CD4-positive, alpha-beta T cell treated with Interleukin-6 at 100 ng/mL for 8 hours (primary cell): ENCODE measurements around the gene SUGCT.
"Not testable (repeated sequence)": the region's sequence is repeated elsewhere in the genome, so short reads cannot be mapped to it uniquely, and the experiment has no call there.

Experiments used
- DNase-seq: peaks from one replicate; pipeline ENCODE4 v3.0.0-alpha.2; 2020; ENCODE audit warnings: mixed read lengths, low spot score

Gene SUGCT

GRCh38 chr7:40627361-40627760, 492.6 kb downstream of the SUGCT start:
- not testable (repeated sequence) for DNase-seq

GRCh38 chr7:40629891-40630290, 495.1 kb downstream of the SUGCT start:
- DNase-seq = no peak

DNA sequence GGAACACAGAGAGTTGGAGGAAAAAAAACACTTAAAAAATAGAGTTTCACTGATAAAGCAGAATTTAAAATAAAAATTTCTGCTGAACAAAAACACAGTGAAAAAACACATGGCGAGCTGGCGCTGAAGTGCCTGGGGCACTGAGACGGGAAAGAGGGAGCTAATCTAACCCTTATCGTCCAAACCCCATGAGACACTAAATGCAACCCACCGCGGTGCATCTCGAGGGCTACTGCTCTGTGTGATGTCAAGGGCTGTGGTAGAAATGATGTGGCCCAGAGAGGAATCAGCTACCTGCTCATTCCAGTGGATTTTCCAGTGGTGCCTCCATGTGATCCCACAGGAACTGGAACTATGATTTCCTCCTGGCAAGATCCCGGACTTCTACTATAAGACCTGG, 499.3 kb downstream of the SUGCT start:
- no peak for DNase-seq

DNA sequence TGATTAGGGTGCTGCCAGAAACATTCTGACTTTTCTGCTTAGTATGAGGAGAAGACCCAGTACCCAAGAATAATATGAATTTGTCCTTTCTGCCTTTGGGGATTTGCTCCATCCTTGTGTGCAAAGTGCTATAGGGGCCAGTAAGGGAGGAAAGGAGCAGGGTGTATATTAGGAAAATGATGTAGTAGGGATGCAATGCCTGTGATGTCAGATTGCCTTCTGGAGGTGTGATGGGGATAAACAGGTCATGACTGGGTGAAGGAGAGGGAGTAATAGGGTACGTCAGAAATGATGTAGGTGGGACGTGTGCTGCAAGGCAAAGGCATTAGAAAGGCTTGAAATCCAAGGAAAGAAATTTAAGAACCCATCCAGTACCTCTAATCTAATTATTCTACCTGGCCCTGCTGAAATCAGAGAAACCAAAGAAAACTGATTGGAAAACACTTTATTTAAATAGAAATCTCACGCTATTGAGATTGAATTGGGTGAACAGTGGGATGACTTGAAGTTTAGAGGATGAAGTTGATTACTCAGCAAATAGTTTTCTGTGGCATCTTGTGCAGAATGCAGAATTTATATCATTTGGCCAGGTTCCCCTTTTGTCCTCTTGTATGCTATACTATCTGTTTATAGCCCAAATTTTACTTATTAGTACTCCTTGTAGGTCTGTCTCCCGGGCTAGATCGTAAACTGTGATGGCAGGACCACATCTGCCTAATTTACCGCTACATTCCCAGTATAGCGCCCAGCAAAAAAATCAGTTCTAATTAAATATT, 503.9 kb downstream of the SUGCT start:
- DNase-seq = no peak

DNA sequence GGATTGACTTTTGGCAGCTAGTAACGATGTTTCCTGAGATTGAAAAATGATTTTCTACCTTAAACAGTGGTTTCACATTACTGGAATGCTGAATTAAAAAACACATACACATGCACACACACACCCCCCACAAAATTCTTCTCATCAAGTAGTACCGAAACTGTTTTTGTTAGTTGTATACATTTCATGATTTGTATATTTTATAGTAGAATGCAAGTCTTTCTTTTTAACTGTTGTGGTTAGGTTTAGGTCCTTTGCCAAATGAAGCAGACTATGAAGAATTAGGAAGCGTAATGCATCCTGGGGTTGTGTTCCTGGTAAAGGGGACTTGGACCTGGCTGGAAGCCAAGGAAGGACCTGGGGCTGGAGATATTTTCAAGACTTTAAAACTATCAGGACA, 505.8 kb downstream of the SUGCT start:
- no peak for DNase-seq

- DNase-seq = no peak
These were observed 506.9 kb downstream of the SUGCT start for GRCh38 chr7:40641701-40642100.

DNA sequence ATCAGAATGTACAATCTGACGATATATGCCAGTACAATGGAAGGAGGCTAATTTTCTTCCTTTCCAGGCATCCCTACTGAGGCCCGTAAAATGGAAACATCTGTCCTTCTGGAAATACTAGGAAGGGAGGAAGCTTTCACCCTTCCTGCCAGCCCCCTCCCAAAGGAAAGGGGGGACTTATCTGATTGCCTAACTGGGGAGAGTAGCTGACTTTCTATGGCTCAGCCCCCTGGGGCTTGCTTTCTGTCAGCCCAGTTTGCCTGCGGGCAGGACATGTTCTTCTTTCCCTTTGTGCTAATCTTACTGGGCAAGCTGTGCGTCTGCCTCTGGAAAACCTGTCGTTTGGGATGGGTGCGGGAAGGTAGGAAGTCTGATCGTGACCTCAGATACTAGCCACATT, 508.9 kb downstream of the SUGCT start:
- DNase-seq = no peak

DNA sequence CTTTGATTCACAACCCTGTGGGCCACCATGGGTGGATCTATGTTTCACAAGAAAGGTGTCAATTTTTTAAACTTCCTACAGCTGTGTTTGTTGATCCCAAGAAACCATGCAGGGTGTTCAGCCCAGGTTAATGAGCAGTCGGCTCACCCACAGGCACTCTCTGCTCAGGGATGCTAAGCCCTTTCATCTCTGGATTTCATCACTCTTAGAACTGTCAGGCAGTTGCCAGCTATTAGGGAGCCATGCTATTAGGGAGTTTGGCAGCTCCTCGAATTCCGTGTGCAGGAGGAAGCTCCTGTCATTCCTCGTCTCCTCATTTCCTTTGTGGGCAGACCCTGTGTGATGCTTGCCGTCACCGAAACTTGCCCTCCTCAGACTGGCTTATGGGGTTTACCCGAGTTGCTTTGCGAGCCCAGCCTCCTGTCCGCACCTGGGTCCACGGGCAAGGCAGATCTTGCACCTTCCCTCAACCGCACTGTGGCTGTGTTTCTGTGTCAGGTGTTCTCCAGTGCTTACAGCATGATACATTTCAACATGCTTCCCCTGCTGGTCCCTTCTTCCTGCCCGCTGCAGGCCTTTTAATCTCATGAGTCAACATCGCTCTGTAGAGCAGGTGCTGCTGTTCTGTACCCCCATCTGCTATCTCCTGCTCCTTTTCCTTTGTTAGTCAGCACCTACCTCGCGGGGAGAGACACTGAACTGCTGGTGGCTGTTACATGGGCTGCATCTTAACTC, 509.8 kb downstream of the SUGCT start:
- DNase-seq = no peak

DNA sequence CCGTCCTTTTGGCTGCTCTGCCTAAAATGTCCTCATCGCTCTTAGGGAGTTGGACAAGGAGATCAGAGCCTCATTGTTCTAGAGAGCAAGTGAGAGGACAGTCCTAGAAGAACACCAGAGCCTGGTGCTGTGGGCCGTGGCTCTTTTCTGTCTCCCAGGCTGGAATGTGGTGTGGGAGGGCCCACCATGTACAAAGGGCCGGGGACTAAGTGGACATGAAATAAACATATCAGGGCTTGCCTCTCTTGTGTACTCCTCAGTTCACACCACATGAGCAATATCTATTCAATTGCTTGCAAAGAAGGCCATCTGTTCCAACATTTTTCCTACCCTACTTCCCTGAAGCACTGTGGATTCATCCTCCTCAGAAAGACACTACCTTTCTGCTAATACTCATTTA, 510.4 kb downstream of the SUGCT start:
- no peak for DNase-seq

GRCh38 chr7:40646717-40647116, 511.9 kb downstream of the SUGCT start:
- no peak for DNase-seq

DNA sequence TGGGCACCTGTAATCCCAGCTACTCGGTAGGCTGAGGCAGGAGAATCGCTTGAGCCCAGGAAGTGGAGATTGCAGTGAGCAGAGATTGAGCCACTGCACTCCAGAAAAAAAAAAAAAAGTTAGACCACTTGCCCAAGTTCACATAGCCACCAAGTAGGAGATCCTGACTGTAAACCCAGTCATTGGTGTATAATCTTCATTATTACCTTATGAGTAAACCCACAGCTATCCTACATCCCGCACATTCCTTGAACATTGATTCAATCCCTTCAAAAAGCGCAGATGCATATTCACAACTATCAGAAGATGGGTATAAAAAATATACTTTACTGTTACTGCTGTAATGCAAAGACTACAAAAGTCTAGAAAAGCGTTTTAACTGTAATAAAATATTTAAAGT, 512.9 kb downstream of the SUGCT start:
- no peak for DNase-seq

GRCh38 chr7:40649247-40649646, 514.4 kb downstream of the SUGCT start:
- DNase-seq = no peak

- not testable (repeated sequence) for DNase-seq
These were observed 516.1 kb downstream of the SUGCT start for GRCh38 chr7:40650903-40651302.

GRCh38 chr7:40654171-40654570, 519.4 kb downstream of the SUGCT start:
- DNase-seq = no peak

GRCh38 chr7:40655426-40655825, 520.6 kb downstream of the SUGCT start:
- DNase-seq = no peak

GRCh38 chr7:40656349-40656748, 521.5 kb downstream of the SUGCT start:
- no peak for DNase-seq

GRCh38 chr7:40658729-40659128, 523.9 kb downstream of the SUGCT start:
- no peak for DNase-seq

DNA sequence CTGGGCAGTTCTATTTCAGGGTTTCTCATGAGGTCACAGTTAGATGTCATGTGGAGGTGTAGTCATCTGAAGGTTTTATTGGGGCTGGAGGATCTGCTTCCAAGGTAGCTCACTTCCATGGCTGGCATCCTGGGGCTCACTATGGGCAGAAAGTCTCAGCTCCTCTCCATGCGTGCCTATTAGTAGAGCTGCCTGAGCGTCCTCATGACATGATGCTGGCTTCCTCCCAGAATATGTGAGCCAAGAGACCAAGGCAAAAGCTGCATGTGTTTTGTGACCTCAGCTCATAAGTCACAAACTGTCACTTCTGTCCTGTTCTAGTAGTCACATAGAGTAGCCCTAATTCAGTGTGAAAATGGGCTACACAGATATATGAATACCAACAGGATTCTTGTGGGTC, 524.4 kb downstream of the SUGCT start:
- DNase-seq = no peak

DNA sequence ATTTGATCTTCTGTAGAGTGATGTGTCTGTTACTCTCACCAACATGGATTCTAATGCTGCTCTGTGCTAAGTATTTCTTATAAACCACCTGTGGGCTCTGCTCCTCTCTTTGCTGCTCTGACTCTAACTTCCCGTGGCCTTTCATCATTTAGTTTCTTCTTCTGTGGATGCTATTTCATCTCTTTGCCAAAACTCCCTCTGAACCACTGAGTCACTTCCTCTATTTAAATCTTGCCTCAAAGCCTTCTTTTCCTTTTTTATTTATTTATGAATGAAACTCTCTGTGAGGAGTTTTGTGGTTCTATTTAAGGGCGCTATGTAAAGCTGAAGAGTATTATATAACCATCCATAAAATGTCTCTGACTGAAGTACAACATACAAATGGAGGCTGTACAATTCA, 538.5 kb downstream of the SUGCT start:
- no peak for DNase-seq

- no peak for DNase-seq
These were observed 539.5 kb downstream of the SUGCT start for GRCh38 chr7:40674316-40674715.

GRCh38 chr7:40675741-40676140, 540.9 kb downstream of the SUGCT start:
- DNase-seq = no peak

- no peak for DNase-seq
These were observed 541.4 kb downstream of the SUGCT start for GRCh38 chr7:40676221-40676620.

DNA sequence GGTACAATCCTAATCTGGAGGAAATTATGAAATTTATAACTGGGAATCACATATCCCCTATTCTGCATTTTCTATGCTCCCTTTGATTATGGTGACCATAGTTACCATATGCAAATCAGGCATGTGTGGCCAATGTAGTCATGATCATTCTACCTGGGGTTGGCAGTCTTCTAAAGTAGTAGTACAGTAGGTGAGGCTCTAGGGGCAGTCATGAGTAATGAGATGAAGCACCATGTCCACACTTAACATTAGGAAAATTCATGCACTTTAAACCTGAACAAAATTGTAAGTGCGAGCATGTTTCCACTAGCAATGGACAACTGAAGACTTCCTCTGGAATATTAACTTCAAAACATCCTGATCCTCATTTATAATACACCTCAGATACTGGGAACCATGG, 545.9 kb downstream of the SUGCT start:
- no peak for DNase-seq

DNA sequence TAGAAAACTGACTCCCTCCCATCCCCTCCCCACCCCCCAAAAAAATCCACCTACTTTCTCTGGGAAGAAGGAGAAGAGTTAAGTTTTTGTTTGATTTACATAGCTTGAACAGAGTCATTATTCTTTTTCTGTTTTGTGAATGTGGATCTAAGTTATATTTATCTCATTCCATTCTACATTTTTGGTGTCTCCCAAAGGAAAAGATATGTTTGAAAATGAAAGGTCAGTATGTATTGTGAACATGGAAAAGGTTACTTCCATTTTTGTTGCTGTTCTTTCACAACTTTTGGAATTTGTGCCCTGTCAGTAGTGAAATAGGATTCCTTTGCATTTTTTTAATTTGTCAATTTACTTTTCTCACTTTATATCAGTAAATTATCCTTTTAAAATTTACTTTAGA, 547.9 kb downstream of the SUGCT start:
- DNase-seq = no peak
